Activated T-helper 1 cell treated with anti-CD3 and anti-CD28 coated beads, Interleukin-12 subunit alpha, Interleukin-12 subunit beta, Interleukin-2, Interleukin-4 antibody, amounts not matched to agents 30 ng/mL and 10 ng/mL and 1 ng/mL, durations not matched to agents 14 hours and 24 hours and 36 hours (primary cell): ENCODE data around the gene TLL2. TPM values are rescaled to one million over a fixed set of nuclear protein-coding genes. Genes with fewer than 3 reads are reported as not detected.

Source experiments
- DNase-seq: peaks from one replicate; pipeline ENCODE4 v3.0.0; 2021; ENCODE audit warnings: low spot score
- H3K27ac Mint-ChIP-seq: one replicate; pipeline ENCODE4 v1.8.0; 2021; ENCODE audit warnings: mild to moderate bottlenecking, mixed read lengths
- H3K27me3 Mint-ChIP-seq: one replicate; pipeline ENCODE4 v1.8.0; 2022; ENCODE audit warnings: mild to moderate bottlenecking, moderate library complexity, mixed read lengths; ENCODE audit not compliant: insufficient read depth
- H3K36me3 Mint-ChIP-seq: one replicate; pipeline ENCODE4 v1.8.0; 2021; ENCODE audit warnings: low read depth, mixed read lengths
- H3K4me1 Mint-ChIP-seq: one replicate; pipeline ENCODE4 v1.8.0; 2021; ENCODE audit warnings: low read depth, mixed read lengths
- H3K4me3 Mint-ChIP-seq: one replicate; pipeline ENCODE4 v1.8.0; 2021; ENCODE audit warnings: mild to moderate bottlenecking, moderate library complexity, mixed read lengths
- H3K9me3 Mint-ChIP-seq: one replicate; pipeline ENCODE4 v1.8.0; 2021; ENCODE audit warnings: mixed read lengths
- intact Hi-C: fragments of 100-400 bp; cut with micrococcal nuclease; formaldehyde crosslinking; loops from one replicate; pipeline ENCODE4 v1.15.1; 2024
- total RNA-seq: library from RNA; stranded (reverse); gene quantifications from 2 replicates; pipeline ENCODE4 v1.2.3, GENCODE V29; 2022

The TLL2 gene
- total RNA-seq, 1 donor from 2014 or later: not detected

DNA sequence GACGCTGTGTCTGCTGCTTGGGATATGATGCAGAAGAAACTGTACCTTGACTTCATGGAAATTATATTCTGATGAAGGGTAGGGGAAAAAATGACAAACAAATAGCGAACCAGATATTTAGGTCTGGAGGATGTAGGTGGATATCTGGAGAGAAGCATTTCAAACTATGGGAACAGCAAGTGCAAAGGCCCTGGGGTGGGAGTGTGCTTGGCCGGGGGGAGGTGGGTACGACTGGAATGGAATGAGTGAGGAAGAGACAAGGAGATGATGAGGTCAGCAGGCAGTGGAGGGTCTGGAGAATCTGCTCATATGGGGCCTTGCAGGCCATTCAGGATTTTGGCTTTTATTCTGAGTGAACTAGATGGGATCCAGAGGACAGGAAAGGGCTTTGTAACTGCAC lies 65.2 kb downstream of the TLL2 start:
- Mint-ChIP-seq H3K4me1 (no peaks in the 10 kb centered on the region), H3K9me3 (no peaks in the 10 kb centered on the region), H3K27me3 (peaks cover 3% of the 10 kb centered on the region), H3K27ac (no peak overlapping the region), H3K36me3 (no peaks in the 10 kb centered on the region), H3K4me3 (no peak overlapping the region)
- intact Hi-C loops: no loop called here
- DNase-seq: no peak

- no peak overlapping the region for H3K4me3 Mint-ChIP-seq
- H3K9me3 Mint-ChIP-seq: no peaks in the 10 kb centered on the region
- peaks cover 3% of the 10 kb centered on the region for H3K27me3 Mint-ChIP-seq
- no peaks in the 10 kb centered on the region for H3K36me3 Mint-ChIP-seq
- no peaks in the 10 kb centered on the region for H3K4me1 Mint-ChIP-seq
- no peak overlapping the region for H3K27ac Mint-ChIP-seq
- intact Hi-C loops: no loop called here
- DNase-seq: no peak
These were observed 65.7 kb downstream of the TLL2 start for GRCh38 chr10:96448021-96448457.

- intact Hi-C loops: no loop called here
- no peak for DNase-seq
- Mint-ChIP-seq H3K9me3 (no peaks in the 10 kb centered on the region), H3K27ac (no peak overlapping the region), H3K27me3 (peaks cover 3% of the 10 kb centered on the region), H3K4me3 (no peak overlapping the region), H3K4me1 (no peaks in the 10 kb centered on the region), H3K36me3 (no peaks in the 10 kb centered on the region)
These were observed 66.6 kb downstream of the TLL2 start for GRCh38 chr10:96446966-96447596.

GRCh38 chr10:96441987-96442643 lies 71.6 kb downstream of the TLL2 start:
- H3K27me3 Mint-ChIP-seq: peaks cover 9% of the 10 kb centered on the region
- H3K36me3 Mint-ChIP-seq: no peaks in the 10 kb centered on the region

GRCh38 chr10:96441322-96441885 lies 72.3 kb downstream of the TLL2 start:
- intact Hi-C loops: no loop called here
- Mint-ChIP-seq H3K4me3 (no peak overlapping the region), H3K4me1 (no peaks in the 10 kb centered on the region), H3K9me3 (peaks cover 3% of the 10 kb centered on the region), H3K27me3 (peaks cover 9% of the 10 kb centered on the region), H3K27ac (no peak overlapping the region), H3K36me3 (no peaks in the 10 kb centered on the region)
- DNase-seq: no peak

More at GRCh38 chr10:96441987-96442643, 71.6 kb downstream of the TLL2 start:
- no peaks in the 10 kb centered on the region for H3K4me1 Mint-ChIP-seq
- DNase-seq: no peak
- H3K9me3 Mint-ChIP-seq: peaks cover 3% of the 10 kb centered on the region
- intact Hi-C loops: no loop called here
- H3K27ac Mint-ChIP-seq: no peak overlapping the region
- no peak overlapping the region for H3K4me3 Mint-ChIP-seq

- H3K9me3 Mint-ChIP-seq: peaks cover 3% of the 10 kb centered on the region
- H3K4me3 Mint-ChIP-seq: no peak overlapping the region
- no peaks in the 10 kb centered on the region for H3K36me3 Mint-ChIP-seq
- no peaks in the 10 kb centered on the region for H3K4me1 Mint-ChIP-seq
- H3K27me3 Mint-ChIP-seq: peaks cover 8% of the 10 kb centered on the region
- no peak overlapping the region for H3K27ac Mint-ChIP-seq
- intact Hi-C loops: no loop called here
- DNase-seq: no peak
These were observed 73.1 kb downstream of the TLL2 start for GRCh38 chr10:96440361-96441292.

- H3K4me1 Mint-ChIP-seq: no peaks in the 10 kb centered on the region
- H3K27me3 Mint-ChIP-seq: peaks cover 6% of the 10 kb centered on the region
- intact Hi-C loops: no loop called here
- H3K9me3 Mint-ChIP-seq: peaks cover 3% of the 10 kb centered on the region
- H3K27ac Mint-ChIP-seq: no peak overlapping the region
- no peaks in the 10 kb centered on the region for H3K36me3 Mint-ChIP-seq
- no peak overlapping the region for H3K4me3 Mint-ChIP-seq
- no peak for DNase-seq
These were observed 74.0 kb downstream of the TLL2 start for GRCh38 chr10:96439725-96440124.

- no peak for DNase-seq
- Mint-ChIP-seq H3K36me3 (no peaks in the 10 kb centered on the region), H3K9me3 (peaks cover 3% of the 10 kb centered on the region), H3K27me3 (peaks cover 10% of the 10 kb centered on the region), H3K27ac (no peak overlapping the region), H3K4me3 (no peak overlapping the region), H3K4me1 (no peaks in the 10 kb centered on the region)
- intact Hi-C loops: no loop called here
These were observed 77.7 kb downstream of the TLL2 start for GRCh38 chr10:96436035-96436434.

- peaks cover 14% of the 10 kb centered on the region for H3K27me3 Mint-ChIP-seq
These were observed 82.3 kb downstream of the TLL2 start for GRCh38 chr10:96431211-96431970.

GRCh38 chr10:96427291-96427690 lies 86.4 kb downstream of the TLL2 start:
- H3K27ac Mint-ChIP-seq: no peak overlapping the region
- no peak overlapping the region for H3K4me3 Mint-ChIP-seq
- H3K4me1 Mint-ChIP-seq: no peaks in the 10 kb centered on the region
- intact Hi-C loops: no loop called here
- no peaks in the 10 kb centered on the region for H3K36me3 Mint-ChIP-seq
- DNase-seq: no peak
- no peaks in the 10 kb centered on the region for H3K9me3 Mint-ChIP-seq
- H3K27me3 Mint-ChIP-seq: peaks cover 22% of the 10 kb centered on the region

More at GRCh38 chr10:96431211-96431970, 82.3 kb downstream of the TLL2 start:
- no peak overlapping the region for H3K4me3 Mint-ChIP-seq
- H3K27ac Mint-ChIP-seq: no peak overlapping the region
- no peaks in the 10 kb centered on the region for H3K9me3 Mint-ChIP-seq
- intact Hi-C loops: no loop called here
- no peaks in the 10 kb centered on the region for H3K4me1 Mint-ChIP-seq
- no peak for DNase-seq
- no peaks in the 10 kb centered on the region for H3K36me3 Mint-ChIP-seq

GRCh38 chr10:96422525-96422924 lies 91.2 kb downstream of the TLL2 start:
- Mint-ChIP-seq H3K27ac (no peak overlapping the region), H3K4me3 (no peak overlapping the region), H3K9me3 (no peaks in the 10 kb centered on the region), H3K36me3 (no peaks in the 10 kb centered on the region), H3K27me3 (peaks cover 16% of the 10 kb centered on the region), H3K4me1 (no peaks in the 10 kb centered on the region)
- DNase-seq: no peak
- intact Hi-C loops: no loop called here

DNA sequence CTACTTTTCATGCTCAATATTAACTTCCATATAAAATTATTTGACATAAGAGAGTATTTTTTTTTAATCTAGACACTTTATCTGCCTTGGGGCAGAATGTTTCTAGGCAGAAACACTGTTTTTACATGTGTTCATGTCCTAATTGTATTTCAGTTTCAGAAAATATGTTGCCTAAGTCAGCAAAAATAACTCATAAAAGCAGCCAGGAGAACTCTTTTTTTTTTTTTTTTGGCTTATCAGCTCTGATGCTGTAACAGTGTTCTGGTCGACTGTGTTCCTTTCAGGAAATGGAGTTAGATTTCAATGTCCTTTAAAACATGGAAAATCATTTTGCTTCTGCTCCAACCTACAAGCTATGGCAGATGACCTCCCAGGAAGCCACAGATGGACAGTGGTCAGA lies 91.7 kb downstream of the TLL2 start:
- Mint-ChIP-seq H3K4me1 (no peaks in the 10 kb centered on the region), H3K27ac (no peak overlapping the region), H3K9me3 (no peaks in the 10 kb centered on the region), H3K36me3 (no peaks in the 10 kb centered on the region), H3K27me3 (peaks cover 12% of the 10 kb centered on the region), H3K4me3 (no peak overlapping the region)
- DNase-seq: no peak
- intact Hi-C loops: no loop called here
